Measurements from ENCODE around the gene CDKN2B-AS1. TPM values are rescaled to one million over a fixed set of nuclear protein-coding genes. Genes with fewer than 3 reads are reported as not detected.
A peak's percentile ranks its signal among the peaks of the same experiment; 100 is the strongest.

Gene CDKN2B-AS1
- total RNA-seq, 6 donors from 2014 or later, result 1.3 to 3.0 (median 1.7) TPM; not detected in 1

DNA sequence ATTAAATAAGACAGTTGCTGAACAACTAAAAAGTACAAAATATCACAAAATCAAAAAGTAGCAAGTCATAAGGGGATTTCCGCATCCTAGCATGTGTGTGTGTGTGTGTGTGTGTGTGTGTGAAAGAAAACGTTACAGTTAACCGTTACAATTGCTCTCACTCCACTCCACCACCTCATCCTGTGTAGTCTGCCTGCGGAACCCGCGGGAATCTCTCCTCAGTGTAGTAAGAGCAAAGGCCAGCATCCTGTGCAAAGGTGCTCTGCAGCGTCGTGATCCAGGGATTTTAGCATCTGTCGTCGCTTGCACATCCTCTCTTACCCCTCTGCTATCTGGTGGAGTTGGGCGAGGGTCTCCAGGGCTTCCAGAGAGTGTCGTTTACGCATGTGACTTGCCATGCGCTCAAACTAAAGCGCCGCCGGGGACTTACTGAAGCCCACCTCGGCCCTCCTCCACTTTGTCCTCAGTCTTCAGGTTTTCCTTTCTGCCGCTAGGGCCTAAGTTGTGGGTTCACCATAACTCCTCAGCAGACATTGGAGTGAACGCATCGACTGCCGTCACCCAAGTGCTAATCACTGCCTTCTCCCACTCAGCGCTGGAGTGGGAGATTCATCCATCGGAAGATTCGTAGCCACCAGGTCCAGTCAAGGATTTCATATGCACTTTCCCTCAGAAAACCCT is 10.6 kb downstream of the CDKN2B-AS1 start:
- Histone ChIP-seq H3K9me3 (no peaks in the 10 kb centered on the region), H3K36me3 (peaks cover 0 to 3% (median 0%) of the 10 kb centered on the region in 4 donors), H3K4me3 (peak overlapping the region in 1 of 4 donors; percentile 66), H3K4me1 (peaks cover 9 to 36% (median 11%) of the 10 kb centered on the region in 4 donors), H3K27ac (no peak overlapping the region), H3K27me3 (peaks cover 0 to 10% (median 2%) of the 10 kb centered on the region in 4 donors)
- 46 to 49% methylated on average over 25 of the region's 25 CpGs for WGBS, 2 donors
- DNase-seq (no peak), ATAC-seq (ENCODE audit: low FRiP score in 2 of 2) (no peak)
- TF ChIP-seq EP300 (IDR thresholded peaks at IDR 0.05), result no peak
- no peak for TF ChIP-seq POLR2A (IDR thresholded peaks at IDR 0.05)
- TF ChIP-seq POLR2AphosphoS5 (IDR thresholded peaks at IDR 0.05), result no peak
- TF ChIP-seq, protein P1, sequence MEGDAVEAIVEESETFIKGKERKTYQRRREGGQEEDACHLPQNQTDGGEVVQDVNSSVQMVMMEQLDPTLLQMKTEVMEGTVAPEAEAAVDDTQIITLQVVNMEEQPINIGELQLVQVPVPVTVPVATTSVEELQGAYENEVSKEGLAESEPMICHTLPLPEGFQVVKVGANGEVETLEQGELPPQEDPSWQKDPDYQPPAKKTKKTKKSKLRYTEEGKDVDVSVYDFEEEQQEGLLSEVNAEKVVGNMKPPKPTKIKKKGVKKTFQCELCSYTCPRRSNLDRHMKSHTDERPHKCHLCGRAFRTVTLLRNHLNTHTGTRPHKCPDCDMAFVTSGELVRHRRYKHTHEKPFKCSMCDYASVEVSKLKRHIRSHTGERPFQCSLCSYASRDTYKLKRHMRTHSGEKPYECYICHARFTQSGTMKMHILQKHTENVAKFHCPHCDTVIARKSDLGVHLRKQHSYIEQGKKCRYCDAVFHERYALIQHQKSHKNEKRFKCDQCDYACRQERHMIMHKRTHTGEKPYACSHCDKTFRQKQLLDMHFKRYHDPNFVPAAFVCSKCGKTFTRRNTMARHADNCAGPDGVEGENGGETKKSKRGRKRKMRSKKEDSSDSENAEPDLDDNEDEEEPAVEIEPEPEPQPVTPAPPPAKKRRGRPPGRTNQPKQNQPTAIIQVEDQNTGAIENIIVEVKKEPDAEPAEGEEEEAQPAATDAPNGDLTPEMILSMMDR (IDR thresholded peaks at IDR 0.05), result no peak

DNA sequence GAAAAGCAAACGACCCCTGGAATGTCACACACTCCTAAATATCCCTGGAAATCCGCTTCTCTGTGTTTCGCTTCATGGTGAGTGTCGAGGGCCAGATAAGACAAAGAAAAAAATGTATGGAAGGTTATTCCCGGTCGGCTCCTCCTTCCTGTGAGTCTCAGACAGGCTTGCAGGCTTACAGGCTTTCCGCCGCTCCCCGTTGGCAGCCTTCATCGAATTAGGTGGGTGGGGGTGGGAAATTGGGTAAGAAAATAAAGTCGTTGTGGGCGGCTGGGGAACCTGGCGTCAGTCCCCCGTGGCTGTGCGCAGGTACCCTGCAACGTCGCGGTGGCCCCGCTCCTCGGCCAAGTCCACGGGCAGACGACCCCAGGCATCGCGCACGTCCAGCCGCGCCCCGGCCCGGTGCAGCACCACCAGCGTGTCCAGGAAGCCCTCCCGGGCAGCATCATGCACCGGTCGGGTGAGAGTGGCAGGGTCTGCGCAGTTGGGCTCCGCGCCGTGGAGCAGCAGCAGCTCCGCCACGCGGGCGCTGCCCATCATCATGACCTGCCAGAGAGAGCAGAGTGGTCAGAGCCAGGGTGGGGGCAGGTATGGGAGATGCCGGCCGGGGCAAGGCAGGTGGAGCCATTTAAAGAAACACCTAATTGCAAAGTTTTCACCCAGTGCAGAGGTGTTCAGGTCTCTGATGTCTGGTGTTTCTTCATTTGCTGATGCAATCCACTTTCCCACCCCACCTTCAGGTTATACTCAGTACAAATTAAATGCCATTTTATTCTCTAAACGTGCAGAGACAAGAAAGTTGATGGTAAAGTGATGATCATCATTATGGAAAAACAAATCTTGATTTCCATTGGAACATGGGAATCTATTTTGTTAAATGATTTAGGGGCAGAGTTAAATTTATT is 11.4 kb downstream of the CDKN2B-AS1 start:
- H3K27me3 ChIP-seq, result peaks cover 0 to 10% (median 2%) of the 10 kb centered on the region in 4 donors
- ATAC-seq (ENCODE audit: low FRiP score in 2 of 2) (no peak), DNase-seq (peak in 1 of 2 donors; percentile 82)
- no peak overlapping the region for H3K27ac ChIP-seq
- H3K4me3 ChIP-seq, result peak overlapping the region in 1 of 4 donors; percentile 66
- peaks cover 0 to 3% (median 0%) of the 10 kb centered on the region in 4 donors for H3K36me3 ChIP-seq
- 33 to 35% methylated on average over 23 to 44 of the region's 44 CpGs for WGBS, 2 donors
- TF ChIP-seq POLR2AphosphoS5 (IDR thresholded peaks at IDR 0.05), result no peak
- TF ChIP-seq, protein P1 (IDR thresholded peaks at IDR 0.05), result no peak
- no peak for TF ChIP-seq EP300 (IDR thresholded peaks at IDR 0.05)
- TF ChIP-seq POLR2A (IDR thresholded peaks at IDR 0.05), result no peak
- peaks cover 9 to 40% (median 11%) of the 10 kb centered on the region in 4 donors for H3K4me1 ChIP-seq
- no peaks in the 10 kb centered on the region for H3K9me3 ChIP-seq

DNA sequence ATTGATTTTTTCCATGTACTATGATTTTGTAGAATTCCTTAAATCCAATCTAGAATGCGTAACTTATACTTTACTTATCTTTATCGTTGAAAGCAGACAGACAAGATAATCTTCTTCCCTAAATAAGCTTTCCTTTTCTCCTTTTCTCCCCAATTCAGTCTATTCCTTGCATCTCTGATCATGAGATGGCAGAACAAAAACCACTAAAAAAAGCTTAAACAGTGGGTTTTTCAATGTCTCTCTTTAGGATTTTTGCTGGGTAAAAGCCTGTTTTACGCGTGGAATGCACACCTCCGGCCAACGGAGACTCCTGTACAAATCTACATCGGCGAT is 13.8 kb downstream of the CDKN2B-AS1 start:
- Histone ChIP-seq H3K9me3 (no peaks in the 10 kb centered on the region), H3K4me1 (peaks cover 9 to 41% (median 11%) of the 10 kb centered on the region in 4 donors), H3K27me3 (peaks cover 0 to 10% (median 2%) of the 10 kb centered on the region in 4 donors), H3K27ac (peak overlapping the region; percentile 81 to 95 (median 92)), H3K36me3 (peaks cover 0 to 3% (median 0%) of the 10 kb centered on the region in 4 donors), H3K4me3 (peak overlapping the region; percentile 62 to 79 (median 71))
- no peak for DNase-seq
- TF ChIP-seq POLR2AphosphoS5 (IDR thresholded peaks at IDR 0.05), result no peak
- no peak for TF ChIP-seq POLR2A (IDR thresholded peaks at IDR 0.05)
- no peak for TF ChIP-seq EP300 (IDR thresholded peaks at IDR 0.05)
- TF ChIP-seq, protein P1 (IDR thresholded peaks at IDR 0.05), result no peak
- WGBS, 2 donors, result 1 to 5% methylated on average over 8 of the region's 8 CpGs
- no peak for ATAC-seq (ENCODE audit: low FRiP score in 2 of 2)

DNA sequence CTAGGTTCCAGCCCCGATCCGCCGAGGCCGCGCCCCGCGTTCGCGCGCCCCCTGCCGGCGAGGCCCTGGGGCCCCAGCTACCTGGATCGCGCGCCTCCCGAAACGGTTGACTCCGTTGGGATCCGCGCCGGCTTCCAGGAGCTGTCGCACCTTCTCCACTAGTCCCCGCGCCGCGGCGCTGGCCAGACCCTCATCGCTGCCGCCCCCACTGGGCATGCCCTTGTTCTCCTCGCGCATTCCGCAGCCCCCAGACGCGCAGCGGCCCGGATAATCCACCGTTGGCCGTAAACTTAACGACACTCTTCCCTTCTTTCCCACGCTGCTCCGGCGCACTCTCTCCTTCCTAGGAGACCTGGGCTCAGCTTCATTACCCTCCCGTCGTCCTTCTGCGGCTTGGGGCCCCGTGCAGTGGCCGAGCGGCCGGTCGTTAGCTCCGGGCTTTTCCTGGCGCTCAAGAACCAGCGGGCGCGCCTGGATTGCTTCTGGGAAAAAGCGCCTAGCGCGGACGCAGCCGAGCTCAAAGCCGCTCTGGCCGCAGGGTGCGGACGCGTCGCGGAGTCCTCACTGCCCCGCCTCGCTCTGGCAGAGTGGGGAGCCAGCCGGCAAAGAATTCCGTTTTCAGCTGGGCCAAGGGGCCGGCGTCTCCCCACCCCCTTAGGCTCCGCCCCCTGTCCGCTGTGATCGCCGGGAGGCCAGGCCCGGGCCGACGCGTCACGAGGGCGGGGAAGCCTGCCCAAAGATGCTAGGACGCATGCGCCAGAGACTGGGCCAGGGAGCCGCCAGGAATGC is 14.3 kb downstream of the CDKN2B-AS1 start, which contains the start of gene CDKN2B:
TSS of gene CDKN2B (minus strand) at position 589 of the 789 bp plus-strand sequence. CDS start at position 237, 352 bp downstream.
- ATAC-seq (ENCODE audit: low FRiP score in 2 of 2) (peak; percentile 99), DNase-seq (peak; percentile 95 to 97)
- 2 to 3% methylated on average over 54 to 55 of the region's 86 CpGs for WGBS, 2 donors
- peaks cover 0 to 10% (median 2%) of the 10 kb centered on the region in 4 donors for H3K27me3 ChIP-seq
- H3K36me3 ChIP-seq, result peaks cover 0 to 3% (median 0%) of the 10 kb centered on the region in 4 donors
- TF ChIP-seq POLR2A (IDR thresholded peaks at IDR 0.05), result peak in 2 of 4 donors; percentile 80 to 84
- TF ChIP-seq POLR2AphosphoS5 (IDR thresholded peaks at IDR 0.05), result peak; percentile 49 to 91
- peak in 1 of 4 donors; percentile 46 for TF ChIP-seq EP300 (IDR thresholded peaks at IDR 0.05)
- TF ChIP-seq, protein P1 (IDR thresholded peaks at IDR 0.05), result peak; percentile 89 to 95 (median 92)
- peak within 1 kb of the TSS; percentile 62 to 79 (median 71) for H3K4me3 ChIP-seq
- H3K4me1 ChIP-seq, result peaks cover 9 to 41% (median 11%) of the 10 kb centered on the region in 4 donors
- no peaks in the 10 kb centered on the region for H3K9me3 ChIP-seq
- H3K27ac ChIP-seq, result peak within 1 kb of the TSS; percentile 81 to 95 (median 92)
